HG03558 (cell line): ENCODE results near the gene LDLRAD4.

ENCODE experiments used
- ATAC-seq: cut with Tn5 transposase; IDR thresholded peaks from one replicate; pipeline ENCODE4 v1.9.1; 2021; ENCODE audit warnings: moderate number of reproducible peaks; ENCODE audit not compliant: unreplicated experiment; ENCODE audit errors: extremely low read depth

LDLRAD4 gene

DNA sequence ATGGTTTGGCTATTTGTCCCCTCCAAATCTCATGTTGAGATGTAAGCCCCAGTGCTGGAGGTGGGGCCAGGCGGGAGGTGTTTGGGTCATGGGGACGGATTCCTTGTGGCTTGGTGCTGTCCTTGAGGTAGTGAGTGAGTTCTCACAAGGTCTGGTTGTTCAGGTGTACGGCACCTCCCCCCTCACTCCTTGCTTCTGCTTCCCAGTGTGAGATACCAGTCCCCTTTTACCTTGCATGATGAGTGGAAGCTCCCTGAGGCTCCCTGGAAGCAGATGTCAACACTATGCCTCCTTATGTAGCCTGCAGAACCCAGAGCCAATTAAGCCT lies 232.6 kb downstream of the LDLRAD4 start:
- no peak for ATAC-seq

DNA sequence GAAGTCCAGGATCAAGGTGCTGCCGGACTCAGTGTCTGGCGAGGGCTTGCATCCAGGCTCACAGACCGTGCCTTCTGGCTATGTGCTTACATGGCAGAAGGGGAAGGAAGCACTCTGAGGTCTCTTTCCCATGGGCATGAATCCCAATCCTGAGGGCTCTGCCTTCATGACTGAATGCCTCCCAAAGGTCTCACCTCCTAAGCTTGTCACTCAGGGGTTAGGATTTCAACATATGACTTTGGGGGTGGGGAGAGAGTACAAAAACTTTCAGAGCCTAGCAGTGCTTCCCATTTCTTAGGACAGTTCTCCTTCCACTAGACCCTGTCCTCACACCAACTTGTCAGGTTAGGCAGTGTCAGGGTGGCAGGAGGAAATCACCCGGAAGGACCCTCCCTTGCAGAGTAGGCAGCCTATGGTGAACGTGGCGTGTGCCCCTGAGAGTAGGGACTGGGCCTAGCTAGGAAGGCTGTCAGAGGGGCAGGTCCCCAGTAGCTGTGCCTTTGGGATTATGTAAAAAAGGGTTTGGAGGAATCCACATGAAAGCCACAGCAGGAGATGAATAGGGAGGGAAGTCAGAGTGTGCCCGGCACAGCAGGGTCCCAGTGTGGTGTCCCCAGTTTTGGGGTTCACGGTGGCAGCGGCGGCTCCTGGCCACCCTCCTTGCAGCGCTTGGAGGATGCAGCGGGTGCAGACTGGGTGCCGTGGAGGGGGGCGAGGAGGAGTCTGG lies 233.3 kb downstream of the LDLRAD4 start:
- ATAC-seq: no peak

DNA sequence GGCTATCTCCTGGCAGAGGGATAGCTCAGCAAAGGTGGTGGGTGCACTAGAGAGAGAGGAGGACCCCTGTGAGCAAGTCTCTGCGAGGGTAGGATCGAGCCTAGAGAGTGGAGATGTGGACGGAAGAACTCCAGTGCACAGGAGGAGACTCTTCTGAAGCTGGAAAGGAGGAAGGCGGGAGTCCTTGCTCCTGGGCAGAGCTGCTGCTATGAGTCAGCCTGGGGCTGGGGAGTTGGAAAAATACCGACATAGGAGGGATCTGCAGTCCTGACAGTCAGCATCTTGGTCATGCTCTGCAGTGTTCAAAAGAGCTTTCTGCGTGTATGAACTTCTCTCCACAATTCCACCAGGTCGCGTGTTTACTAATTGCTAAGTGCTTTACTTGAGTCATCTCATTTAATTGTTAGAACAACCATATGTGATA lies 233.8 kb downstream of the LDLRAD4 start:
- no peak for ATAC-seq

DNA sequence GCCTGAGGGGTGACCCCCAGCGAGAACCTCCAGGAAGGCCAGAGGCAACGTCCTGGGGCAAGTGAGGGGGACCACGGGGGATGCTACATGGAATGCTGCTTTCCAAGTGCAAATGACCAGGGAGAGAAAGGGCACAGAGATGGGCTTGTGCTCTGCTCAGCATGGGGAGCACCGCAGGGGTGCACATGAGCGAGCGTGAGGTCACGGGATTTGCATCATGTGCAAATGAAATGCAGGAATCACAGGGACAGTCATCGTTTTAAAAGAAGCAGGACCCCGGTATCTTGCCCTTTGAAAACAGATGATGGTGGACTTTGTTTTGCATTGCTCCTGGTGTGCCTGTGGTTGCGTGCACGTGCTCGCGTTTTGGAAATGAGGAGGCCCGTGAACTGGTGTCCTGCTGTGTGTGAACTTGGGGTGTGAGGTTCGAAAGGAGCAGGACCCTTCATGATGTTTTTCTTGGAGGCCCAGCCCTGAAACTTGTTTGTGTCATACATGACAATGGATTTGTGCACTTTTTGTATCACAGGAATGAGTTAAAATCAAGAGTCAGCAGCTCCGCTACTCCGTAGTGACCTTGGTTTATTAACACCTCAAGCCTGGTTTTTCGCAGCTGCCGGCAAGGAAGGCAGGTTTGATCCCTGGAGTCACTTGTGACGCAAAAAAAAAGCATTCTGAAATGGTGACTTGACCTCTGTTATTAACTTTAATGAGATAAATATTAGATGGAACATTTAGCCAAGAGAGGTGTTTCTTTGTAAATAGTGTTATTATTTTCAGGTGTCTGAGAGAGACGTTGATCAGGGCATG lies 234.5 kb downstream of the LDLRAD4 start:
- ATAC-seq: no peak

DNA sequence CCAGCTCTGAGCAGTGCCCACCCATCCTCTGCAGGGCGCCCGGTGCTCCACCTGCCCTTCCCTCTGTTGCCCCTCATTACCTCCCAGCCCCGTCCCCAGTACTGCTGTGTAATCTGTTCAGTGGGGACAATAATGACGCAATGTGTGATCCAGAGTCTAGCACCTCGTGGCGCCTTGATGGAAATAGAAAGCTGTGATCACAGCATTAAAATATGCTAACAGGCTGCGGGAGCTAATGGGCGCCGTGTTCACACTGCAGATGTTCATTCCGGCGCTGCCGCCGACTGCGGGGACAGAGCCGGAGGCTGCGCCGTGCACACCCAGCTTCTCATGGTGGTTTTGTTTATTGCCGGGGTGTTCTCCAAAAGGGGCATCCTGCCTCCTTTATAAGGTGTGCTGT lies 235.2 kb downstream of the LDLRAD4 start:
- no peak for ATAC-seq

DNA sequence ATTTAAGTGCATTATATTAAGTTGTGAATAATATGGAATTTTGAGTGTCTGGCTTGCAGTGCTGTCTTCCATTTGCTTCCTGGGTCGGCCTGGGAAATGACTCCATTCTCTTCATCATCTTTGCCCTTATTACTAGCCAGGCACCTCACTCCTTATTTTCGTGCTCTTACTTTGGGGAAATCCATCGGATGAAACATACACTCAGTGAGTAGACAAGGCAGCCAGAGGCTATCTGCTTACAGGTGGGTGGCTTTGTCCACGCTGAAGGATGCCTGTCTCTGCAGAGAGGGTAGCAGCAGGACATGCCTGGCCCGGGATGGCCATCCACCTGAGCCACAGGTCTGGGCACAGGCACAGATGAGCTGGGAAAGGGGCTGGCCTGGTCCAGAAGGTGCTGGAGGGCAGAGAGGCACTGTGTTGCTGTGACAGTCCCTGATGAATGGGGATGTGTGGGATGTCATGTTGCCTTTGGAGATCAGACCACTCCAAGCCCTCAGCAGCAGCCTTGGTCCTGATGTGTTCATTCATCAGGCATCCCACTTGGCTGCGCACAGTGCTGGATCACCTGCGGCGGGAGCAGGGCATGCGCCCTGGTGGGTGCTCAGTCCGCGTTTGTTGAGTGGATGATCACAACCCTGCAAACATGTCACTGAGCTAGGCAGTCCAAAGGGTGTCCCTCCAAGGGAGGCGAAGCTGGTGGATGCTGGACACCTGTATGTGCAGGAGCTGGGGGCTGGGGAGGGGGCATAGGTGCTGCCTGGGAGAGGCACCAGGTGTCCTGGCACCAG lies 236.0 kb downstream of the LDLRAD4 start:
- no peak for ATAC-seq

DNA sequence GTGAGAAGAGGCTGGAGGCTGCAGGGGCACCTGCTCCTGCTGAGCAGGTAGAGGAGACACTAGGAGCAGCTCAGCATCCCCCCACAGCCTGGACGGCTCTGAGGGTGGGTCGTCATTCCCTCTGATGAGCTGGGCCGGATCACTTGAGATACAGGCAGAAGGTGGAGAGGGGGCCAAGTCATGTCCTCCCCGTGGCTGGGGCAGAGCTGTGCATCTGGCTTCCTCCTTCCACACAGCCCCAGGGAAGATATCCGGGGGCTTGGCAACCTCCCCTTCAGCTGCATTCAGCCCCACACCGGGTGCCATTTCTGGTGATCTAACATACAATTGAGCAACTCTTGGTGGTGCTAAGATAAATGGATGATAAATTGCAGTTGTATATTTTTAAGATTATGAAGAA lies 236.9 kb downstream of the LDLRAD4 start:
- no peak for ATAC-seq

DNA sequence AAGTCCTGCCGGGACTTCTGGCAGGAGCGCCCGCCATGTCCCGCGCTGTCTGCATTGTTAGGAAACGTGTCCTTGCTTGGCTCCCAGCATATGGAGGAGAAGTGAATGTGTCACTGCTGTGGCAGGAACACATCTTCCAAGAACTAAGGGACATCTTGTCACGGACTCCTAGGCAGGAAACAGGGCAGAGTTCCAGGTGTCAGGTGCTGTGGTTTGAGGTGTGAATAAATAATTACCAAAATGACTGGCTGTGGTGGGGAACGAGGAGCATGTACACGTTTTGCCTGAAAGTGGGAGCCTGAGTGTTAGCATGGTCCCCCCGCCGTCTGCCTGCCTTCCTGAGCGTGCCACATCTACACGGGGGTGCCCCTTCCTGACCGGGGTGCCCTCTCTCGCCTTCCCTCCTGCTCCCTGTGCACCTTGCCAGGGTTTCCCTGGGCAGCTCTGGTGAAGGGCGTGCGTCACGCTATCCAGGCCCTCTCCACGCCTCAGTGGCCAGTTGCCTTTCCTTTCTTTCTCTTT lies 237.5 kb downstream of the LDLRAD4 start:
- ATAC-seq: no peak

DNA sequence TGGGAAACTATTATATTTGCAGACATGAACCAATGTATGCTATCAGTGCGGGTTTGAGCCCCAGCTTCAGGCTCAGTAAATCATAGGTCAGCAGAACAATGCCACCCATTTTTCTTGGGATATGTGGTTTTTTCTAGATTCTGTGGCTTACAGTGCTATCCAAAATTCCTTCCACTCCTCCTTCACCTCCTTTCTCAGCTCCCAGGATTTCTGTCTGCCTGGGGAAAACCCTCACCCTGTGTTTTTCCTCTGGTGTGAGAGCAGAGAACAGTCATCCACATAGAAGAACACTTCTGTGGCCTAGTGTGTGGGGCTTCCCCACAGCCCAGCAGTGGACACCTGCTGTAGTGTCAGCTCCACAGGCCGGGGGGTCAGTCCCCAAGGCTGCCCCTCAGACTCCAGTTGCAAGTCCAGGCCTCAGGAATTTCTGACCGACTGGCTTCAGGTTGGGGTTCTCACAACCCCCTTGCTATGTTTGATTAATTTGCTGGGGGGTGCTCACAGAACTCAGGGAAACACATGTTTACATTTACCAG lies 238.2 kb downstream of the LDLRAD4 start:
- no peak for ATAC-seq

DNA sequence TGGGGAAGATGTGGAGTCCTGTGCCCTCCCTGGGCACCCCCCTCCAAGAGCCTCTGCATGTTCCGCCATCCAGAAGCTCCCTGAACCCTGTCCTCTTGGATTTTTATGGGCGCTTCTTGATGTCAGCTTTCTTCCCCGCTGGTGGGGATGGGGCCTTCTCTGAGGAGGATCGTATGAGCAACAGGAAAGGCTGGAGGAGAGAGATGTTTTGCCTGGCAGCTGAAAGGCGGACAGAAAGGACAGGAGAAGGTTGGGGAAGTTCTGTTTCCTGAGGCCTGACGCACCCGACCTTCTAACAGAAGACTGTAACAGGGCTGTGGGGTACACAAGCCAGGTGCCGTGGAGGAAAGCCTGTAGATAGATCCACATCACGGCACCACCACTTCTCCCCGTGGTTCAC lies 238.8 kb downstream of the LDLRAD4 start:
- no peak for ATAC-seq

DNA sequence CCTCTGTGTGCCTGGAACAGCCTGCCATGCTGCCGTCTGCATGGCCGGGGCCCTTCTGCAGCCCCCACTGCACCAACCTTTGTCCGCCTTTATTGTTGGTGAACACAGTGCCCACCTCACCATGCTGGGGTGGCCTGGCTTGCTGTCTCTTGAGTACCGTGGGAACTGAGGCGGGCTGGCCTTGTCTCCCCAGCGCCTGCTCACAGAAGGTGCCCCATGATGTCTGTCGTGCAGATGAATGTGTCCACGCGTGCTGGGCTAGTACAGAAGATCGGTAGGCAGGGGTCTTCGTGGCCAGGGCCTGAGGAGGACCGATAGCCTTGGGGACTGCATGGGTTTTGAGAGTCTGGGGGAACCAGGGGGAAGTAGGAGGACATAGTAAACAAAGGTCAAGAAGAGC lies 242.4 kb downstream of the LDLRAD4 start:
- no peak for ATAC-seq

DNA sequence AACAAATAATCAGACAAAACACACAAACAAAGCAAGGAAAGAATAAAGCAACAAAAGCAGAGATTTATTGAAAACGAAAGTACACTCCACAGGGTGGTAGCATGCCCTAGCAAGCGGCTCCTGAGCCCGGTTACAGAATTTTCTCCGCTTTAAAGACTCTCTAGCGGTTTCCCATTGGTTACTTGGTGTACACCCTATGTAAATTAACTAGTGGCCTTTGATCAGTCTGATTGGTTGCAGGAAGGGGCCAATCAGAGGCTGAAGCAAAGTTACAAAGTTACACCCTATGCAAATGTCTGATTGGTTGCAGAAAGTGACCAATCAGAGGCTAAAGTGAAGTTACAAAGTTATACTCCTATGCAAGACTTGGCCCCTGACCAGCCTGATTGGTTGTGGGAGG lies 242.9 kb downstream of the LDLRAD4 start:
- ATAC-seq: no peak

DNA sequence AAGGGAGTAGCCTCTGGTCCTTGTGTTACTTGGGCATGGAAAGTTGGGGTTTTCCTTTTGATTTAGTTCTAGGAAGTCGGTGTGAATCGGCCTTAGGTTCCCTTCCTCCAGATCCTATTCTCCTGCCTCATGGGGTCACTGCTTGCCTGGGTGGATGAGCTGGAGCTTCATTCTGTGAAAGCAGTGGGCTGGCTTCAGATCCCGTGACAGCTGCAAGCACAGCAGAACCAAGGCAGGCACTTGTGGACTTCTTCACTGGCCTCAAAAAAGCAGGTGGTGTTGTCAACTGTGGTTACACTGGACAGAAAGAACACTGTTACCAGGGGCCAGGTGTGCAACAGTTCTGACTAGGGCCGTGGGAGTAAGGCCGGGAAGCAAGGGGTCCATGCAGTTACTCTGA lies 243.4 kb downstream of the LDLRAD4 start:
- ATAC-seq: no peak

DNA sequence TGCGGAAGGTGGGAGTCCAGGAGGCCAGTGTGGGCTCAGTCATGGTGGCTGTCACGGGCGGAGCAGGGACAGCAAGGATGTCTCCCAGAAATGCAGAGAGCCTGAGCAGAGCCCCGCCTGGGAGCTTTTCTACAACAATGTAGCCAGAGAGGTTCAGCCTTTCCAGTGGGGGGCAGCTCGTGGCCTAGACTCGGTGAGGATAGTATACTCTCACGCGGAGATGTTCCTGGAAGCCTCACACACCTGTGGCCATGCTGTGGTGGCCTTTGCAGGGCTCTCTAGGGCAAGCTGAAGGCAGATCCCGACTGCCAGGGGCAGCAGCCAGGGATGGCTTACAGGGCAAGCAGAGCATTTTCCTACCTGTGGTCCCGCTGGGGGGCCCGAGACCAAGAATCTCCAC lies 244.1 kb downstream of the LDLRAD4 start:
- ATAC-seq: no peak

DNA sequence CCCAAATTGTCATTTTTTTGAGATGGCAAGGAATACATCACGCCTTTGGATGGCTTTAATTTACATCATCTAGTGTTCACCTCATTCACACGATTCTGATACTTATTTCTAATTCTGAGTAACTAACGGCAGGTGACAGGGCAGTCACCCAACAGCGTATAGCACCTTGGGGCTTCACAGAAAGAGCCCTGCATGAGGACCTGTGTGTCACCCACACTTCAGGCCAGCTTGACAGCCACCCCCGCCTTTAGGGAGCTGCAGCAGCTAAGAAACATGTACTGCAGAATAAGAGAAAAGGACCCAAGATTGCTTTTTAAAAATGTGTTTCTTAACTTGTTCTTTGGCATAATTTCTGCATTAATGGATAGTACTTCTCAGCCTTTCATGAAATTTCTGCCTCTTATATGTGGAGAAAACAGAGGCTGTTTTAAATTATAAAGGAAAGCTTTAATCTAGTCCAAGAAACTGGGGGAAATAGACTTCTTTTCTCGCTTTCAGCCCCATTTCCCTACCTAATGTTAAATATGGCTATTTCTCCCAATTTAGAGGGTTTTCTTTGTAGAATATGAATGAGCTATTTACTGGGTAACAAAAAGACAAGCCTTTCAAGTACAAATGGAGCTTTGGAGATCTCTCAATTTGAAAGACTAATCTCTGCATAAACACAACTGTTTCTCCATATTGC lies 245.1 kb downstream of the LDLRAD4 start:
- no peak for ATAC-seq

DNA sequence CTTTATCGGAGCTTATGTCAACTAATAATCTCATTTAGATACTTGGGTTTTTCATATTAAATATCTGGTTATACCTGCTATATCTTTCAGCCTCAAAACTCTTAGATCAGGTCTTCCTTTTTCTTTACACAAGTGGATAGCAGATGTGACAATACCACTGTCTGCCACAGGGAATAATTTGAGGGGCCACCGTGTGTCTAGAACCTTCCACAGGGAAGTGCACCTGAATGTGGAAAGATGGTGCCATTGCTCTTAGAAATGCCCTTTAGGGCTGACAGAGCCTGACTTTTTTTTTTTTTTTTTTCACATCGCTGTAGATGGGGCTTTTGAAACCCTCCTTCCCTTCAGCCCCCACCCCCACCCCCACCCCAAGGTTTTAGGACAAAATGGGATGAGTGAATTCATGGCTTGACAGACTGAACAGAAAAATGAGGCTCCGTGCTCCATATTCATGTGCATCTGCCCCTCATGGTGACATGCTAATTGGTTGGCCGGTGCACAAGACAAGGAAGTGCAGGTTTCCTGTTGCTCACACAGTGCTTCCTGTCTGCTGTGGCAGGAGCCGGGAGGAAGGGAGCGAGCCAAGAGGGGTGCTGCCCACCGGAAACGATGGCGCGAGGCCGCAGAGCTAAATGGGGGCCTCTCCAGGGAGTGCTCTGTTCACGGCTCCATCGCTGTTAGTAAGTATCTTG lies 246.0 kb downstream of the LDLRAD4 start:
- ATAC-seq: peak; percentile 77

DNA sequence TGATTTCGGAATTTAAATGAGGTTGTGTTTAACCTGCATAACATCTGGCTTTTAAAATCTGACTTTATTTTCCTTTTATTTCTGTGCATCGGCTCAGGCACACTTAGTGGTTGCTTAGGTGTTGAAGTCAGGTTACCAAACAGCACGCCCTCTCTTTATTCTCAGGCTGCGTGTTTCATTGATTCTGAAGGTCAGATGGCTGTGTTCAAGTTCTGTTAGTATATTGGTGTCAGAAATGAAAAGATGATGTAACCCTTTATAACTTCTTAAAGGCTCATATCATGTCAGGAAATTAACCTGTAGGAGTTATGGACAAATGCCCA lies 246.5 kb downstream of the LDLRAD4 start:
- no peak for ATAC-seq

DNA sequence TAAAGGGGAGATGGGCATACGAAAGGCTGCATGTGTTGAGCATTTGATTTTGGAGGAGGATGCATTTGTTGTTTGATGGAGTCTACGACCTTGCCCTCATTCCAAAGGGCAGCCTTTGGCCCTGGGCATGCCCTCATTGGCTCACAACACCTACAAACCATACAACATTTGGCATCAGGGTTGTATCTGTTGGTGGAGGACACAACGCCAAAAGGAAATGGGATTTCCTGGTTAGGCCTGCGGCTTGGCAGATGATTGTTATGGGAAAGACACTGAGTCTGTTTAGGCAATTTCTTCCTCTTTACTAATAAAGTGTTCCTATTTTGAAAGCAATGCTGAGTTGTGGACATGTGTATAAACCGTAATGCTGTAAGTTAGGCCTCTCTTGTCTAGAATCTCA lies 246.9 kb downstream of the LDLRAD4 start:
- ATAC-seq: no peak

DNA sequence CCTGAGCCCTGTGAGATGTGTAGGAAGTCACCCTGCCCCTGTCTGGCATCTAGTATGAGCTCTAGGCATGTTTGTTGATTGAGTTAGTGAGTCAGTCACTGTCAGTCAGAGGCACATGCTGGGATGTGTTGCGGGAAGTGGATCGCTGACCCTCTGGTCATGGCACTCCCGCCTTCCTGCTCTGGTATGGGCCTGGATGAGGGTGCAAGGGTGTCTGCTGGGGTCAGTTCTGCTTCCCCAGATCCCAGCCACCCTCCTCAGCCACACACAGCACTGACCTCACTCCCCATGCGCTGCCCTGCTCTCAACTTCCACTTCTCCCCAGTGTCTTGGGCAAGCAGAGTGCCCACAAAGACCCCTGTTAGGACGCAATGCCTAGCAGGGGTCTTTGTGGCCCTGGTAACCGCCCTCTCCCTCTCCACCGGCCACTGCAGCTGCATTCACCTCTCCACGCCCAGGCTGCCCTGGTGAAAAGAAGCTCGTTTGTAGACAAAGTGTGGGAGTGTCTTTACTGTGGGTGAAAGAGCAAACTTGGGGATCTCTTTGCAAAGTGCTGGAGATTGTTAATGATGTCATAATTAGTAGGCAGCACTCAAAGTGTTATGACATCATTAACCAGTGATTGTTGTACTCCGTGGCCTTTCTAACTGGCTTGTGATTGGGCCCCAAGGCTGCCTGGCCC lies 252.1 kb downstream of the LDLRAD4 start:
- no peak for ATAC-seq
